ENCODE results near the gene FAM219A. TPM values are rescaled to one million over a fixed set of nuclear protein-coding genes. Genes with fewer than 3 reads are reported as not detected.

The FAM219A gene
- total RNA-seq, 2 experiments from 2014 or later: 6.5 to 12.7 TPM

- intact Hi-C loops (cut with micrococcal nuclease; ENCODE audit: unreplicated experiment): no loop called here
- TF ChIP-seq, protein P1, sequence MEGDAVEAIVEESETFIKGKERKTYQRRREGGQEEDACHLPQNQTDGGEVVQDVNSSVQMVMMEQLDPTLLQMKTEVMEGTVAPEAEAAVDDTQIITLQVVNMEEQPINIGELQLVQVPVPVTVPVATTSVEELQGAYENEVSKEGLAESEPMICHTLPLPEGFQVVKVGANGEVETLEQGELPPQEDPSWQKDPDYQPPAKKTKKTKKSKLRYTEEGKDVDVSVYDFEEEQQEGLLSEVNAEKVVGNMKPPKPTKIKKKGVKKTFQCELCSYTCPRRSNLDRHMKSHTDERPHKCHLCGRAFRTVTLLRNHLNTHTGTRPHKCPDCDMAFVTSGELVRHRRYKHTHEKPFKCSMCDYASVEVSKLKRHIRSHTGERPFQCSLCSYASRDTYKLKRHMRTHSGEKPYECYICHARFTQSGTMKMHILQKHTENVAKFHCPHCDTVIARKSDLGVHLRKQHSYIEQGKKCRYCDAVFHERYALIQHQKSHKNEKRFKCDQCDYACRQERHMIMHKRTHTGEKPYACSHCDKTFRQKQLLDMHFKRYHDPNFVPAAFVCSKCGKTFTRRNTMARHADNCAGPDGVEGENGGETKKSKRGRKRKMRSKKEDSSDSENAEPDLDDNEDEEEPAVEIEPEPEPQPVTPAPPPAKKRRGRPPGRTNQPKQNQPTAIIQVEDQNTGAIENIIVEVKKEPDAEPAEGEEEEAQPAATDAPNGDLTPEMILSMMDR (conservative IDR thresholded peaks at IDR 0.05; ENCODE audit: low read length): no peak
- no peak for TF ChIP-seq EZH2phosphoT487 (IDR thresholded peaks at IDR 0.05; ENCODE audit: borderline replicate concordance, low read depth, low read length)
- H3K9me2 ChIP-seq (ENCODE audit: insufficient read depth, low read length): no peaks in the 10 kb centered on the region
- no peaks in the 10 kb centered on the region for H3K36me3 ChIP-seq (ENCODE audit: insufficient read depth, low read length)
- H4K20me1 ChIP-seq (ENCODE audit: insufficient read depth, low read length): no peaks in the 10 kb centered on the region
- no peaks in the 10 kb centered on the region for H3K4me1 ChIP-seq (ENCODE audit: insufficient read depth, low read length, poor library complexity, severe bottlenecking)
- no peak overlapping the region for H2AFZ ChIP-seq (ENCODE audit: low read length)
- no peak overlapping the region for H3K4me3 ChIP-seq (ENCODE audit: low read depth, low read length, poor library complexity, severe bottlenecking)
- no peak overlapping the region for H3K4me2 ChIP-seq (ENCODE audit: low read length)
- no peaks in the 10 kb centered on the region for H3K9me3 ChIP-seq (ENCODE audit: low read length)
- no peak overlapping the region for H3K27ac ChIP-seq (ENCODE audit: low read depth, low read length, poor library complexity, severe bottlenecking)
- H3K79me2 ChIP-seq (ENCODE audit: insufficient read depth, low read depth, low read length): no peaks in the 10 kb centered on the region
- CTCF ChIA-PET (ENCODE audit: unreplicated experiment): no interaction called here
- POLR2A ChIA-PET: no interaction called here
- DNase-seq (ENCODE audit: low spot score): no peak
- BruUV-seq (replicated peaks): no TSS peak
Measured at GRCh38 chr9:34387239-34387638, 71.1 kb downstream of the FAM219A start.

DNA sequence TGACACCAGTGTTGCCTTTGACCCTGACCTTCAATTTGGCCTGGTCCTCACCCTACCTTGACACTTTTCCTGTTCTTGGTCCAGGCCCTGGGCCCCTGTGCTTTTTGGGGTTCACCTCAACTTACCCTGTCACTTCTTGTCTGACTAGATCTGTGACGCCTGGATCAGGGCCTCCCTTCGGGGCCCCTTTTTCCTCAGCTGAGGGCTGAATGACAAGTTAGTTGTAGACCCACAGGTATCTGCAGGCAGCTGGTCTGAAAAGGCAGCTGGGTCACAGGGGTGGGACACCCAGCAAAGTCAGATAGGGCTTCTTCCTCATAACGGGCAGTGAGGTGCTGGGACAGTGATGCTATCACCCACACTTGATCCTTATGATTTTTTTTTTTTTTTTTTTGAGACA, 71.7 kb downstream of the FAM219A start:
- Histone ChIP-seq H3K4me2 (ENCODE audit: low read length) (no peak overlapping the region), H3K9me2 (ENCODE audit: insufficient read depth, low read length) (no peaks in the 10 kb centered on the region), H3K9me3 (ENCODE audit: low read length) (no peaks in the 10 kb centered on the region), H2AFZ (ENCODE audit: low read length) (no peak overlapping the region), H3K79me2 (ENCODE audit: insufficient read depth, low read depth, low read length) (no peaks in the 10 kb centered on the region), H3K36me3 (ENCODE audit: insufficient read depth, low read length) (no peaks in the 10 kb centered on the region), H3K4me1 (ENCODE audit: insufficient read depth, low read length, poor library complexity, severe bottlenecking) (no peaks in the 10 kb centered on the region), H4K20me1 (ENCODE audit: insufficient read depth, low read length) (no peaks in the 10 kb centered on the region), H3K4me3 (ENCODE audit: low read depth, low read length, poor library complexity, severe bottlenecking) (no peak overlapping the region), H3K27ac (ENCODE audit: low read depth, low read length, poor library complexity, severe bottlenecking) (no peak overlapping the region)
- intact Hi-C loops (cut with micrococcal nuclease; ENCODE audit: unreplicated experiment): no loop called here
- POLR2A ChIA-PET: no interaction called here
- CTCF ChIA-PET (ENCODE audit: unreplicated experiment): no interaction called here
- no peak for DNase-seq (ENCODE audit: low spot score)
- TF ChIP-seq, protein P1 (conservative IDR thresholded peaks at IDR 0.05; ENCODE audit: low read length): no peak
- TF ChIP-seq EZH2phosphoT487 (IDR thresholded peaks at IDR 0.05; ENCODE audit: borderline replicate concordance, low read depth, low read length): no peak
- BruUV-seq (replicated peaks): no TSS peak

- no peak overlapping the region for H2AFZ ChIP-seq (ENCODE audit: low read length)
- BruUV-seq (replicated peaks): no TSS peak
- H3K4me3 ChIP-seq (ENCODE audit: low read depth, low read length, poor library complexity, severe bottlenecking): no peak overlapping the region
- CTCF ChIA-PET (ENCODE audit: unreplicated experiment): no interaction called here
- DNase-seq (ENCODE audit: low spot score): no peak
- no peaks in the 10 kb centered on the region for H3K79me2 ChIP-seq (ENCODE audit: insufficient read depth, low read depth, low read length)
- no peaks in the 10 kb centered on the region for H3K9me3 ChIP-seq (ENCODE audit: low read length)
- POLR2A ChIA-PET: no interaction called here
- no peaks in the 10 kb centered on the region for H3K9me2 ChIP-seq (ENCODE audit: insufficient read depth, low read length)
- H3K4me2 ChIP-seq (ENCODE audit: low read length): no peak overlapping the region
- no peaks in the 10 kb centered on the region for H4K20me1 ChIP-seq (ENCODE audit: insufficient read depth, low read length)
- H3K4me1 ChIP-seq (ENCODE audit: insufficient read depth, low read length, poor library complexity, severe bottlenecking): peaks cover 6% of the 10 kb centered on the region
- H3K36me3 ChIP-seq (ENCODE audit: insufficient read depth, low read length): no peaks in the 10 kb centered on the region
- no peak overlapping the region for H3K27ac ChIP-seq (ENCODE audit: low read depth, low read length, poor library complexity, severe bottlenecking)
- intact Hi-C loops (cut with micrococcal nuclease; ENCODE audit: unreplicated experiment): no loop called here
- no peak for TF ChIP-seq EZH2phosphoT487 (IDR thresholded peaks at IDR 0.05; ENCODE audit: borderline replicate concordance, low read depth, low read length)
- TF ChIP-seq, protein P1 (conservative IDR thresholded peaks at IDR 0.05; ENCODE audit: low read length): no peak
Measured at GRCh38 chr9:34385561-34386230, 72.7 kb downstream of the FAM219A start.
